Mesenchymal stem cell (in vitro differentiated cells and primary cell): ENCODE results near the gene SLC25A19.

ENCODE experiments used
- DNase-seq: peaks from one replicate; pipeline ENCODE4 v3.0.0-alpha.2; 2013
- H2AFZ ChIP-seq: one replicate; pipeline ENCODE4 v1.6.1; 2013; ENCODE audit warnings: low read depth, mild to moderate bottlenecking, control low read depth, inconsistent platforms, low read length, moderate library complexity
- H2AK5ac ChIP-seq: 2 replicates; pipeline ENCODE4 v1.6.1; 2013; ENCODE audit warnings: low read length, moderate library complexity, mild to moderate bottlenecking, inconsistent platforms; ENCODE audit not compliant: severe bottlenecking
- H2BK120ac ChIP-seq: one replicate; pipeline ENCODE4 v1.6.1; 2013; ENCODE audit warnings: low read depth, mild to moderate bottlenecking, inconsistent platforms, low read length, moderate library complexity
- H2BK12ac ChIP-seq, 2 experiments: one replicate each; pipeline ENCODE4 v1.6.1; 2013; ENCODE audit warnings: inconsistent platforms in 2 of 2, low read length in 2 of 2, mild to moderate bottlenecking in 2 of 2, moderate library complexity in 2 of 2, control low read depth in 1 of 2
- H2BK15ac ChIP-seq: one replicate; pipeline ENCODE4 v1.6.1; 2013; ENCODE audit warnings: mild to moderate bottlenecking, low read depth, inconsistent platforms; ENCODE audit not compliant: poor library complexity, severe bottlenecking
- H2BK5ac ChIP-seq: 2 replicates; pipeline ENCODE4 v1.6.1; 2013; ENCODE audit warnings: low read depth, mild to moderate bottlenecking, low read length, control low read depth, inconsistent platforms; ENCODE audit not compliant: poor library complexity, severe bottlenecking
- H3K14ac ChIP-seq, 2 experiments: one replicate each; pipeline ENCODE4 v1.6.1; 2013; ENCODE audit warnings: inconsistent platforms in 2 of 2, low read length in 2 of 2, control low read depth in 1 of 2, mild to moderate bottlenecking in 1 of 2, moderate library complexity in 1 of 2
- H3K18ac ChIP-seq, 2 experiments: one replicate each; pipeline ENCODE4 v1.6.1; 2013; ENCODE audit warnings: inconsistent platforms in 2 of 2, low read length in 2 of 2, control low read depth in 1 of 2, low read depth in 1 of 2, mild to moderate bottlenecking in 1 of 2
- H3K23ac ChIP-seq, 2 experiments: one replicate each; pipeline ENCODE4 v1.6.1; 2013; ENCODE audit warnings: inconsistent platforms in 2 of 2, low read length in 2 of 2, mild to moderate bottlenecking in 2 of 2, moderate library complexity in 2 of 2, control low read depth in 1 of 2
- H3K27ac ChIP-seq: 2 replicates; pipeline ENCODE4 v1.5.1; 2013; ENCODE audit warnings: mild to moderate bottlenecking, moderate library complexity, low read length, control low read depth, inconsistent platforms; ENCODE audit not compliant: poor library complexity, severe bottlenecking
- H3K27me3 ChIP-seq, 2 experiments: 2 replicates each; pipeline versions ENCODE4 v1.6.1 to v1.7.0; 2013; ENCODE audit warnings: low read length in 2 of 2, mild to moderate bottlenecking in 2 of 2, moderate library complexity in 2 of 2, control low read depth in 1 of 2, inconsistent platforms in 1 of 2; ENCODE audit not compliant: control insufficient read depth in 1 of 2, insufficient read depth in 1 of 2
- H3K36me3 ChIP-seq, 2 experiments: 2 replicates each; pipeline versions ENCODE4 v1.6.1 to v1.7.0; 2013; ENCODE audit warnings: low read length in 2 of 2, control low read depth in 1 of 2, inconsistent platforms in 1 of 2, low read depth in 1 of 2, mild to moderate bottlenecking in 1 of 2; ENCODE audit not compliant: insufficient read depth in 2 of 2, control insufficient read depth in 1 of 2
- H3K4ac ChIP-seq, 2 experiments: one replicate each; pipeline ENCODE4 v1.6.1; 2013; ENCODE audit warnings: inconsistent platforms in 2 of 2, low read length in 2 of 2, mild to moderate bottlenecking in 2 of 2, moderate library complexity in 2 of 2, control low read depth in 1 of 2, low read depth in 1 of 2
- H3K4me1 ChIP-seq: 2 replicates; pipeline ENCODE4 v1.6.1; 2013; ENCODE audit warnings: low read depth, low read length, control low read depth; ENCODE audit not compliant: control insufficient read depth, insufficient read depth
- H3K4me2 ChIP-seq: 2 replicates; pipeline ENCODE4 v1.6.1; 2013; ENCODE audit warnings: low read length, mild to moderate bottlenecking, inconsistent platforms; ENCODE audit not compliant: poor library complexity, severe bottlenecking
- H3K4me3 ChIP-seq, 2 experiments: 2 replicates each; pipeline versions ENCODE4 v1.5.1 to v1.7.0; 2013; ENCODE audit warnings: low read length in 2 of 2, mild to moderate bottlenecking in 2 of 2, control low read depth in 1 of 2, low read depth in 1 of 2; ENCODE audit not compliant: insufficient read depth in 1 of 2
- H3K79me1 ChIP-seq: replicated peaks from 2 replicates; pipeline ENCODE4 v1.6.1; 2013; ENCODE audit warnings: mild to moderate bottlenecking, control low read depth, low read length, inconsistent platforms; ENCODE audit not compliant: poor library complexity, severe bottlenecking
- H3K9ac ChIP-seq: 2 replicates; pipeline ENCODE4 v1.7.0; 2013; ENCODE audit warnings: mild to moderate bottlenecking, low read length, moderate library complexity
- H3K9me3 ChIP-seq: 2 replicates; pipeline ENCODE4 v1.7.0; 2013; ENCODE audit warnings: mild to moderate bottlenecking, low read length; ENCODE audit not compliant: control insufficient read depth
- H4K8ac ChIP-seq: one replicate; pipeline ENCODE4 v1.6.1; 2013; ENCODE audit warnings: inconsistent platforms, mild to moderate bottlenecking, low read length, moderate library complexity
- H4K91ac ChIP-seq: one replicate; pipeline ENCODE4 v1.6.1; 2013; ENCODE audit warnings: mild to moderate bottlenecking, low read length, inconsistent platforms
- WGBS: methylation state at CpG from one replicate; pipeline ENCODE4 v1.1.7; 2013; ENCODE audit warnings: mixed read lengths; 5-methylcytosine and 5-hydroxymethylcytosine counted together

The SLC25A19 gene

DNA sequence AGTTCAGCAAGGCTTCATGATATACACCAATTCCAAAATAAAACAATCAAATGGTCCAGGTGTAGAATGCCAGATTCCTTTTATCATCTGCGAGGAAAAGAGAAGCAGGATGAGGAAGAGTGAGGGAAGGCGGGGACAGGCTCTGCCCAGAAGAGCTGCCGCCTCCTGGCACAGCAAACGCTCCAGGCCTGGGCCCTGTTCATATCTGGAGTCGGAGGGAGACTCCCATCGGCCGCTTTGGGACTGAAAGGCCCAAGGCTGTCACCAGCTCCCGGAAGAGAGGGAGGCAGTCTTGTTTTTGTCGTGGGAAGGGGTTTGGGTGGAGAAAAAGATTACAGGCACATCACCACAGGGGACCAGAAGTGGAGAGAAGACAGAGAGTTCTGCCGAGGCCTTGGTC lies 29.0 kb upstream of the SLC25A19 start:
- no peak overlapping the region for H2BK12ac ChIP-seq
- H2BK120ac ChIP-seq = no peak overlapping the region
- peaks cover 55% of the 10 kb centered on the region for H3K79me1 ChIP-seq
- H4K91ac ChIP-seq = no peak overlapping the region
- 86% methylated on average over 10 of the region's 10 CpGs for WGBS
- H3K23ac ChIP-seq = no peak overlapping the region
- no peak overlapping the region for H3K14ac ChIP-seq
- H2BK15ac ChIP-seq = no peak overlapping the region
- H2AFZ ChIP-seq = no peak overlapping the region
- no peak overlapping the region for H2AK5ac ChIP-seq
- no peak overlapping the region for H3K4ac ChIP-seq
- H3K27me3 ChIP-seq = no peaks in the 10 kb centered on the region
- H2BK5ac ChIP-seq = no peak overlapping the region
- no peak overlapping the region for H4K8ac ChIP-seq
- H3K9ac ChIP-seq = no peak overlapping the region
- H3K27ac ChIP-seq = no peak overlapping the region
- peaks cover 47 to 73% of the 10 kb centered on the region in 2 experiments for H3K36me3 ChIP-seq
- no peaks in the 10 kb centered on the region for H3K9me3 ChIP-seq
- no peak overlapping the region for H3K4me2 ChIP-seq
- DNase-seq = no peak
- H3K4me3 ChIP-seq = no peak overlapping the region
- H3K18ac ChIP-seq = no peak overlapping the region
- peaks cover 10% of the 10 kb centered on the region for H3K4me1 ChIP-seq

DNA sequence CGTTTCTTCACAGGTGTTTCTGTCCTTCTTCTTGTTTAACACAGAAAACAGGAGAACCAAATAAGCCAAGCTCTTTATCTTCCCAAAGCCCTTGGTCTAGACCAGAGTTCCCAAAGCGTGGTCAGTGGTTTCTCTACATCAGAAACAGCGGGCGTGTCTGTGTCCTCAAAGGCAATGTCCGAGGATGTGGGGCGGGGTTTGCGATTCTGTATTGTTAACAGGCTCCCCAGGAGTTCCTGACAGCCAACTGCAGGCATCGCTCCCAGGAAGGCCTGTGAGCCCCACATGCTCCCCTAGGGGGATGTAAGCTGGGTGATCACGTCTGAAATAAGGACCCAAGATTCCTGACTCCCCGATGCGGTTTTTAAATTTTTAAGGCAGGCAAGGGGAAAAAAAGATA lies 28.4 kb upstream of the SLC25A19 start:
- H3K18ac ChIP-seq = no peak overlapping the region
- no peak overlapping the region for H2BK120ac ChIP-seq
- no peak overlapping the region for H2BK12ac ChIP-seq
- H2AFZ ChIP-seq = no peak overlapping the region
- H3K9ac ChIP-seq = no peak overlapping the region
- WGBS = 89% methylated on average over 9 of the region's 11 CpGs
- H3K4me3 ChIP-seq = no peak overlapping the region
- no peak overlapping the region for H2BK5ac ChIP-seq
- peaks cover 10% of the 10 kb centered on the region for H3K4me1 ChIP-seq
- H3K36me3 ChIP-seq = peaks cover 46 to 74% of the 10 kb centered on the region in 2 experiments
- no peak overlapping the region for H3K4me2 ChIP-seq
- DNase-seq = no peak
- H3K23ac ChIP-seq = no peak overlapping the region
- H3K27me3 ChIP-seq = no peaks in the 10 kb centered on the region
- no peak overlapping the region for H4K91ac ChIP-seq
- H3K79me1 ChIP-seq = peaks cover 59% of the 10 kb centered on the region
- H3K4ac ChIP-seq = no peak overlapping the region
- no peak overlapping the region for H3K27ac ChIP-seq
- H3K14ac ChIP-seq = no peak overlapping the region
- H2AK5ac ChIP-seq = no peak overlapping the region
- H2BK15ac ChIP-seq = no peak overlapping the region
- H3K9me3 ChIP-seq = no peaks in the 10 kb centered on the region
- H4K8ac ChIP-seq = no peak overlapping the region

- Histone ChIP-seq H2BK120ac (no peak overlapping the region), H2AFZ (no peak overlapping the region), H3K14ac (no peak overlapping the region), H3K27me3 (no peaks in the 10 kb centered on the region), H4K91ac (no peak overlapping the region), H3K18ac (no peak overlapping the region), H3K79me1 (peaks cover 50% of the 10 kb centered on the region), H3K4ac (no peak overlapping the region), H3K9ac (no peak overlapping the region), H2AK5ac (no peak overlapping the region), H3K36me3 (peaks cover 38 to 63% of the 10 kb centered on the region in 2 experiments), H4K8ac (no peak overlapping the region), H3K27ac (no peak overlapping the region), H3K23ac (peak overlapping the region in 1 of 2 experiments; percentile 70), H3K4me1 (peaks cover 9% of the 10 kb centered on the region), H2BK12ac (peak overlapping the region in 1 of 2 experiments; percentile 41), H3K9me3 (no peaks in the 10 kb centered on the region), H2BK15ac (no peak overlapping the region), H3K4me2 (no peak overlapping the region), H3K4me3 (no peak overlapping the region), H2BK5ac (no peak overlapping the region)
- 82% methylated on average over 4 of the region's 5 CpGs for WGBS
- no peak for DNase-seq
Observed at GRCh38 chr17:75316253-75316652, 27.0 kb upstream of the SLC25A19 start.

- Histone ChIP-seq H2BK12ac (no peak overlapping the region), H3K14ac (no peak overlapping the region), H4K8ac (no peak overlapping the region), H2AK5ac (no peak overlapping the region), H3K27me3 (no peaks in the 10 kb centered on the region), H4K91ac (no peak overlapping the region), H3K9ac (no peak overlapping the region), H3K18ac (no peak overlapping the region), H2BK5ac (no peak overlapping the region), H3K79me1 (peaks cover 46% of the 10 kb centered on the region), H2BK15ac (no peak overlapping the region), H3K36me3 (peaks cover 35 to 57% of the 10 kb centered on the region in 2 experiments), H2AFZ (no peak overlapping the region), H3K27ac (no peak overlapping the region), H3K4me1 (peaks cover 9% of the 10 kb centered on the region), H3K4me2 (no peak overlapping the region), H3K4me3 (no peak overlapping the region), H3K9me3 (no peaks in the 10 kb centered on the region), H3K23ac (no peak overlapping the region), H2BK120ac (no peak overlapping the region), H3K4ac (no peak overlapping the region)
- DNase-seq = peak; percentile 42
- 89% methylated on average over 16 of the region's 19 CpGs for WGBS
Observed at GRCh38 chr17:75315541-75316243, 26.5 kb upstream of the SLC25A19 start.
